IMR-90 (cell line): ENCODE measurements around the gene NDUFAF8. TPM values are rescaled to one million over a fixed set of nuclear protein-coding genes. Genes with fewer than 3 reads are reported as not detected.

Source experiments
- ATAC-seq: fragments of 200-7000 bp; cut with Tn5 transposase; 2 replicates; pipeline ENCODE4 v1.9.1; 2020; ENCODE audit warnings: low read depth, mild to moderate bottlenecking, moderate library complexity
- BruUV-seq: library from RNA; stranded (reverse); fragments of 400-500 nt; replicated peaks from 2 replicates; lab custom pipeline; 2021; lab: Mats Ljungman, UMichigan
- CTCF ChIA-PET: fragments of 300-600 bp; formaldehyde crosslinking; extraction: SDS; loops from one replicate; lab custom pipeline; 2021; ENCODE audit warnings: antibody characterized with exemption; lab: Yijun Ruan, JAX
- POLR2A ChIA-PET: fragments of 300-600 bp; sonication (Branson Sonifier 250); formaldehyde crosslinking; loops from one replicate; lab custom pipeline; 2022; ENCODE audit warnings: antibody characterized with exemption; ENCODE audit not compliant: unreplicated experiment; lab: Charles Lee
- DNase-seq: peaks from one replicate; pipeline ENCODE4 v3.0.0; 2013
- H2AFZ ChIP-seq: replicated peaks from 2 replicates; pipeline ENCODE3; 2013; ENCODE audit warnings: low read length, mild to moderate bottlenecking; ENCODE audit not compliant: poor library complexity
- H2AK5ac ChIP-seq: 2 replicates; pipeline ENCODE4 v1.6.1; 2013; ENCODE audit warnings: low read depth, low read length, inconsistent platforms
- H2AK9ac ChIP-seq: replicated peaks from 2 replicates; pipeline ENCODE3; 2013; ENCODE audit warnings: mild to moderate bottlenecking, low read depth, low read length, moderate library complexity; ENCODE audit not compliant: poor library complexity
- H2BK120ac ChIP-seq: 2 replicates; pipeline ENCODE4 v1.6.1; 2013; ENCODE audit warnings: low read depth, low read length, inconsistent platforms
- H2BK15ac ChIP-seq: 3 replicates; pipeline ENCODE4 v1.6.1; 2013; ENCODE audit warnings: low read depth, low read length, inconsistent platforms
- H2BK20ac ChIP-seq: 2 replicates; pipeline ENCODE4 v1.6.1; 2013; ENCODE audit warnings: low read depth, mild to moderate bottlenecking, inconsistent platforms, low read length, moderate library complexity
- H2BK5ac ChIP-seq: 2 replicates; pipeline ENCODE4 v1.6.1; 2013; ENCODE audit warnings: mild to moderate bottlenecking, low read depth, low read length, inconsistent platforms; ENCODE audit not compliant: poor library complexity, severe bottlenecking
- H3K14ac ChIP-seq: replicated peaks from 2 replicates; pipeline ENCODE4 v1.6.1; 2013; ENCODE audit warnings: low read depth, low read length, inconsistent platforms
- H3K18ac ChIP-seq: 2 replicates; pipeline ENCODE4 v1.6.1; 2013; ENCODE audit warnings: low read depth, low read length, control low read depth
- H3K23ac ChIP-seq: 2 replicates; pipeline ENCODE4 v1.6.1; 2013; ENCODE audit warnings: low read depth, low read length, inconsistent platforms
- H3K27ac ChIP-seq: 2 replicates; pipeline ENCODE4 v1.5.1; 2013; ENCODE audit warnings: mild to moderate bottlenecking, control low read depth, low read length; ENCODE audit not compliant: insufficient read depth
- H3K27me3 ChIP-seq: 2 replicates; pipeline ENCODE4 v1.6.1; 2013; ENCODE audit warnings: low read length; ENCODE audit not compliant: control insufficient read depth, insufficient read depth
- H3K36me3 ChIP-seq: 2 replicates; pipeline ENCODE4 v1.6.1; 2013; ENCODE audit warnings: low read length, mixed read lengths; ENCODE audit not compliant: control insufficient read depth, insufficient read depth
- H3K4ac ChIP-seq: 2 replicates; pipeline ENCODE4 v1.6.1; 2013; ENCODE audit warnings: low read depth, low read length, inconsistent platforms
- H3K4me1 ChIP-seq: 2 replicates; pipeline ENCODE4 v1.6.1; 2013; ENCODE audit warnings: low read length, mixed read lengths; ENCODE audit not compliant: control insufficient read depth, insufficient read depth
- H3K4me2 ChIP-seq: 2 replicates; pipeline ENCODE4 v1.6.1; 2013; ENCODE audit warnings: low read depth, mild to moderate bottlenecking, control low read depth, low read length, moderate library complexity
- H3K4me3 ChIP-seq: 2 replicates; pipeline ENCODE4 v1.5.1; 2013; ENCODE audit warnings: low read depth, mild to moderate bottlenecking, control low read depth, low read length, moderate library complexity; ENCODE audit not compliant: insufficient read depth
- H3K56ac ChIP-seq: 2 replicates; pipeline ENCODE4 v1.6.1; 2013; ENCODE audit warnings: low read length, inconsistent platforms; ENCODE audit not compliant: insufficient read depth; ENCODE audit errors: extremely low read depth
- H3K79me1 ChIP-seq, 2 experiments: 2 replicates each; pipeline ENCODE4 v1.6.1; 2013; ENCODE audit warnings: low read length in 2 of 2, inconsistent platforms in 1 of 2, low read depth in 1 of 2
- H3K9ac ChIP-seq: 2 replicates; pipeline ENCODE4 v1.6.1; 2013; ENCODE audit warnings: low read depth, low read length, control low read depth
- H3K9me1 ChIP-seq: 2 replicates; pipeline ENCODE4 v1.6.1; 2013; ENCODE audit warnings: low read length, inconsistent platforms; ENCODE audit not compliant: insufficient read depth
- H3K9me3 ChIP-seq: 2 replicates; pipeline ENCODE4 v1.6.1; 2013; ENCODE audit warnings: low read length; ENCODE audit not compliant: control insufficient read depth, insufficient read depth
- H4K20me1 ChIP-seq: 2 replicates; pipeline ENCODE4 v1.6.1; 2013; ENCODE audit warnings: low read length, inconsistent platforms; ENCODE audit not compliant: insufficient read depth
- H4K5ac ChIP-seq: 2 replicates; pipeline ENCODE4 v1.6.1; 2013; ENCODE audit warnings: mild to moderate bottlenecking, low read depth, low read length, control low read depth
- H4K8ac ChIP-seq, 2 experiments: 2 replicates each; pipeline ENCODE4 v1.6.1; 2013; ENCODE audit warnings: low read depth in 2 of 2, low read length in 2 of 2, control low read depth in 1 of 2, inconsistent platforms in 1 of 2
- H4K91ac ChIP-seq: 2 replicates; pipeline ENCODE4 v1.6.1; 2013; ENCODE audit warnings: low read depth, low read length, inconsistent platforms; ENCODE audit not compliant: insufficient read depth
- BHLHE40 ChIP-seq: fragments of 150-350 bp; IDR thresholded peaks from 2 replicates; pipeline ENCODE4 v1.6.1; 2016; ENCODE audit warnings: mild to moderate bottlenecking, low read depth, low read length
- CHD1 ChIP-seq: IDR thresholded peaks from 2 replicates; pipeline ENCODE4 v1.6.1; 2012; ENCODE audit warnings: low read depth, low read length, improper control_type of control experiment
- ELK1 ChIP-seq: fragments of 150-350 bp; IDR thresholded peaks from 2 replicates; pipeline ENCODE4 v1.6.1; 2016; ENCODE audit warnings: low read depth, mild to moderate bottlenecking, low read length, moderate library complexity, borderline replicate concordance
- FOS ChIP-seq: fragments of 150-350 bp; IDR thresholded peaks from 2 replicates; pipeline ENCODE4 v1.6.1; 2016; ENCODE audit warnings: low read depth, low read length
- MAFK ChIP-seq: IDR thresholded peaks from 2 replicates; pipeline ENCODE4 v1.6.1; 2012; ENCODE audit warnings: low read depth, low read length, improper control_type of control experiment
- MAZ ChIP-seq: IDR thresholded peaks from 2 replicates; pipeline ENCODE4 v1.6.1; 2012; ENCODE audit warnings: low read depth, mild to moderate bottlenecking, low read length, improper control_type of control experiment, moderate library complexity, borderline replicate concordance
- MXI1 ChIP-seq: IDR thresholded peaks from 2 replicates; pipeline ENCODE4 v1.6.1; 2012; ENCODE audit warnings: low read depth, mild to moderate bottlenecking, low read length, moderate library complexity, borderline replicate concordance
- NFE2L2 ChIP-seq: fragments of 150-350 bp; IDR thresholded peaks from 2 replicates; pipeline ENCODE4 v1.6.1; 2016; ENCODE audit warnings: low read depth, mild to moderate bottlenecking, low read length
- POLR2A ChIP-seq: IDR thresholded peaks from 2 replicates; pipeline ENCODE4 v1.6.1; 2012; ENCODE audit warnings: mild to moderate bottlenecking, low read depth, low read length
- RAD21 ChIP-seq: IDR thresholded peaks from 2 replicates; pipeline ENCODE4 v1.6.1; 2012; ENCODE audit warnings: low read length, improper control_type of control experiment
- RCOR1 ChIP-seq: IDR thresholded peaks from 2 replicates; pipeline ENCODE4 v1.6.1; 2012; ENCODE audit warnings: mild to moderate bottlenecking, low read length, improper control_type of control experiment; ENCODE audit not compliant: insufficient replicate concordance
- RFX5 ChIP-seq: IDR thresholded peaks from 2 replicates; pipeline ENCODE4 v1.8.0; 2012; ENCODE audit warnings: low read depth, mild to moderate bottlenecking, low read length, moderate library complexity
- SMC3 ChIP-seq: fragments of 150-350 bp; IDR thresholded peaks from 2 replicates; pipeline ENCODE4 v1.6.1; 2016; ENCODE audit warnings: low read depth, mild to moderate bottlenecking, antibody characterized with exemption, low read length, moderate library complexity
- WGBS, 2 experiments: methylation state at CpG; one replicate each; pipeline versions ENCODE4 v1.1.5 to v1.1.7; 2013; ENCODE audit warnings: missing lambda C conversion rate in 2 of 2; ENCODE audit not compliant: insufficient read length in 1 of 2; ENCODE audit errors: extremely low coverage in 2 of 2; 5-methylcytosine and 5-hydroxymethylcytosine counted together
- dilution Hi-C: fragments of 300-500 bp; cut with HindIII; formaldehyde crosslinking; loops from one replicate; pipeline ENCODE4 v1.14.3; 2018; ENCODE audit warnings: low sequenced_read_pairs; ENCODE audit not compliant: unreplicated experiment
- in situ Hi-C: fragments of 300-500 bp; cut with MboI; formaldehyde crosslinking; loops from 3 replicates; pipeline ENCODE4 v1.14.3; 2019; ENCODE audit warnings: low sequenced_read_pairs, inconsistent platforms, mixed read lengths
- intact Hi-C: fragments of 100-400 bp; cut with micrococcal nuclease; formaldehyde crosslinking; loops from 2 replicates; pipeline ENCODE4 v1.10.0; 2022
- polyA plus RNA-seq, 3 experiments: library from polyadenylated mRNA; depleted of rRNA; stranded (reverse); fragments of >200 nt; gene quantifications; 2 replicates each; pipeline ENCODE4 v1.2.3, GENCODE V29; 2012; ENCODE audit warnings: low replicate concordance in 1 of 3
- total RNA-seq: library from RNA; depleted of rRNA; stranded (reverse); fragments of >200 nt; gene quantifications from 2 replicates; pipeline ENCODE4 v1.2.3, GENCODE V29; 2012
- TF ChIP-seq, protein P1 (sequence below): fragments of 150-350 bp; IDR thresholded peaks from 2 replicates; pipeline ENCODE4 v1.6.1; 2017; ENCODE audit warnings: mild to moderate bottlenecking, antibody characterized with exemption, low read length, low read depth

Gene NDUFAF8
- total and polyA plus RNA-seq, 2 of the 4 experiments (the other 2 are of a cell fraction), result 11.1 to 65.0 TPM

GRCh38 chr17:81277946-81278693 lies 39.0 kb downstream of the NDUFAF8 start:
- peak; percentile 69 for DNase-seq

More at GRCh38 chr17:81277946-81278693, 39.0 kb downstream of the NDUFAF8 start:
- H2BK20ac ChIP-seq, result no peak overlapping the region
- no peak overlapping the region for H4K91ac ChIP-seq
- peak overlapping the region; percentile 14 for H3K4me3 ChIP-seq
- no peak overlapping the region; the same call in 1 of the 2 replicates for H2BK120ac ChIP-seq
- 0 out of 2 replicates have a peak overlapping the region, but pooled peaks have one; percentile 26 for H3K14ac ChIP-seq
- H3K4ac ChIP-seq, result peak overlapping the region; percentile 45
- 69% methylated on average over 11 of the region's 20 CpGs; no CpG with 5 or more reads in 1 of the 2 experiments for WGBS, 2 experiments
- H3K4me2 ChIP-seq, result peak overlapping the region; percentile 63
- peaks cover 55% of the 10 kb centered on the region for H3K36me3 ChIP-seq
- H2AK5ac ChIP-seq, result peak overlapping the region; percentile 40; the same call in 1 of the 2 replicates
- no peaks in the 10 kb centered on the region for H3K9me1 ChIP-seq
- H2AFZ ChIP-seq, result peak overlapping the region; percentile 49
- no peak overlapping the region for H3K18ac ChIP-seq
- dilution Hi-C loops, result no loop called here
- peaks cover 22% of the 10 kb centered on the region for H4K20me1 ChIP-seq
- in situ Hi-C loops, result no loop called here
- H4K8ac ChIP-seq, result 0 out of 4 replicates have a peak overlapping the region, but pooled peaks of 1 of the 2 experiments have one; percentile 4
- no peak overlapping the region for H2BK5ac ChIP-seq
- no peak overlapping the region for H4K5ac ChIP-seq
- H3K27ac ChIP-seq, result peak overlapping the region; percentile 40; the same call in 1 of the 2 replicates
- CTCF ChIA-PET, result no interaction called here
- H3K79me1 ChIP-seq, result peaks cover 7 to 43% of the 10 kb centered on the region in 2 experiments
- H3K9me3 ChIP-seq, result no peaks in the 10 kb centered on the region
- H2BK15ac ChIP-seq, result peak overlapping the region; percentile 7; the same call in 1 of the 3 replicates
- TF ChIP-seq BHLHE40, result no peak
- TF ChIP-seq CHD1, result no peak
- no peak for TF ChIP-seq MAZ
- TF ChIP-seq FOS, result no peak
- no peak for TF ChIP-seq RAD21
- no peak for TF ChIP-seq MAFK
- TF ChIP-seq, protein P1, sequence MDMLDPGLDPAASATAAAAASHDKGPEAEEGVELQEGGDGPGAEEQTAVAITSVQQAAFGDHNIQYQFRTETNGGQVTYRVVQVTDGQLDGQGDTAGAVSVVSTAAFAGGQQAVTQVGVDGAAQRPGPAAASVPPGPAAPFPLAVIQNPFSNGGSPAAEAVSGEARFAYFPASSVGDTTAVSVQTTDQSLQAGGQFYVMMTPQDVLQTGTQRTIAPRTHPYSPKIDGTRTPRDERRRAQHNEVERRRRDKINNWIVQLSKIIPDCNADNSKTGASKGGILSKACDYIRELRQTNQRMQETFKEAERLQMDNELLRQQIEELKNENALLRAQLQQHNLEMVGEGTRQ, result no peak
- TF ChIP-seq POLR2A, result no peak
- no peak for TF ChIP-seq MXI1
- no peak for TF ChIP-seq RFX5
- no peak for TF ChIP-seq RCOR1
- TF ChIP-seq ELK1, result no peak
- TF ChIP-seq SMC3, result no peak
- no peak for TF ChIP-seq NFE2L2
- no peaks in the 10 kb centered on the region for H3K27me3 ChIP-seq
- H3K9ac ChIP-seq, result no peak overlapping the region
- peak overlapping the region; percentile 53; the same call in 1 of the 2 replicates for H3K23ac ChIP-seq
- POLR2A ChIA-PET, result no interaction called here
- ATAC-seq, result peak; percentile 56
- H3K56ac ChIP-seq, result no peak overlapping the region
- no TSS peak for BruUV-seq
- intact Hi-C loops, result no loop called here
- peaks cover 11% of the 10 kb centered on the region for H3K4me1 ChIP-seq
- H2AK9ac ChIP-seq, result peak overlapping the region; percentile 30
